B cell (primary cell): ENCODE measurements around the gene EGFLAM.
A peak's percentile ranks its signal among the peaks of the same experiment; 100 is the strongest.

Experiments used
- EZH2 ChIP-seq: IDR thresholded peaks from 2 replicates; pipeline ENCODE4 v1.6.1; 2012; ENCODE audit warnings: borderline replicate concordance, low read depth, mild to moderate bottlenecking, moderate library complexity, low read length; ENCODE audit not compliant: insufficient read depth, poor library complexity, severe bottlenecking
- TF ChIP-seq, protein P1 (sequence below): fragments of 200-600 bp; IDR thresholded peaks from one replicate; pipeline ENCODE4 v1.8.0; 2022; ENCODE audit warnings: antibody characterized with exemption, mild to moderate bottlenecking

DNA sequence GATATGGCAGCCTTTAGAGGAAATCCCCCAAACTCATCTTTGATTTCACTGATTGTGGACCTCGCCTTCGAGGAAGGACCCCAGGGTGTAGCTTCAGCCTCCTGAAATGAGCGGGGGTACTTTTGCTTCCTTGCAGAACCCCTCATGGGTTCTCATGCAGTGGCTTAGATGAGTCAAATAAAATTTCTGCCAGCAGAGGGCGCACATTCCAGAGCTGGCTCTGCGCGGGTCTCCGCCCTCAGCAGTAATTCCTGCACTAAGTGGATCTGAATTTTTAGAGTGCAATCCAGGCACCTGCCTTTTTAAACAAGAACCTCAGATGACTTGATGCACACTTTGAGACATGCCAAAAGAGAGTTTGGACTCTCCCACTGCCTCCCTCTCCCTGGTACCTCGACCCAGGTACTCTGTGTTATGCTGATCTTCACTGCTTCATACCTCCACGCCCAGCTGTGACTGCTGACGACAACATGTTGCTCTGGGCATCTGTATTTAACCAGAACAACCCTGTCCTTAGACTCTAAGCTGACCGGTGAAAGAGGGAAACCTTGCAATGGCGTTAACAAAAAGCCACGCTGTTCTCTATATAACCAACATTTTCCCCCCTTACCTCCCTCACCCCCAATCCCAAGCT lies 7.3 kb downstream of the EGFLAM start:
- TF ChIP-seq, protein P1, sequence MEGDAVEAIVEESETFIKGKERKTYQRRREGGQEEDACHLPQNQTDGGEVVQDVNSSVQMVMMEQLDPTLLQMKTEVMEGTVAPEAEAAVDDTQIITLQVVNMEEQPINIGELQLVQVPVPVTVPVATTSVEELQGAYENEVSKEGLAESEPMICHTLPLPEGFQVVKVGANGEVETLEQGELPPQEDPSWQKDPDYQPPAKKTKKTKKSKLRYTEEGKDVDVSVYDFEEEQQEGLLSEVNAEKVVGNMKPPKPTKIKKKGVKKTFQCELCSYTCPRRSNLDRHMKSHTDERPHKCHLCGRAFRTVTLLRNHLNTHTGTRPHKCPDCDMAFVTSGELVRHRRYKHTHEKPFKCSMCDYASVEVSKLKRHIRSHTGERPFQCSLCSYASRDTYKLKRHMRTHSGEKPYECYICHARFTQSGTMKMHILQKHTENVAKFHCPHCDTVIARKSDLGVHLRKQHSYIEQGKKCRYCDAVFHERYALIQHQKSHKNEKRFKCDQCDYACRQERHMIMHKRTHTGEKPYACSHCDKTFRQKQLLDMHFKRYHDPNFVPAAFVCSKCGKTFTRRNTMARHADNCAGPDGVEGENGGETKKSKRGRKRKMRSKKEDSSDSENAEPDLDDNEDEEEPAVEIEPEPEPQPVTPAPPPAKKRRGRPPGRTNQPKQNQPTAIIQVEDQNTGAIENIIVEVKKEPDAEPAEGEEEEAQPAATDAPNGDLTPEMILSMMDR: peak; percentile 62
- no peak for TF ChIP-seq EZH2
